HEK293 (cell line): ENCODE measurements around the gene ABCF1.

Source experiments
- CTCF ChIP-seq: fragments of 450-650 bp; formaldehyde crosslinking; IDR thresholded peaks from 2 replicates; pipeline ENCODE4 v1.5.1; 2016; ENCODE audit warnings: missing biosample characterization, missing genetic modification characterization
- GLIS2 ChIP-seq: fragments of 450-650 bp; formaldehyde crosslinking; IDR thresholded peaks from 2 replicates; pipeline ENCODE4 v1.5.1; 2016; ENCODE audit warnings: missing biosample characterization, missing genetic modification characterization
- HOXD13 ChIP-seq: sonication (generic); formaldehyde crosslinking; IDR thresholded peaks from 2 replicates; pipeline ENCODE4 v1.8.0; 2022; ENCODE audit warnings: missing genetic modification reagents, borderline replicate concordance
- TCF7L2 ChIP-seq: IDR thresholded peaks from 2 replicates; pipeline ENCODE4 v1.6.1; 2011; ENCODE audit warnings: low read depth, mild to moderate bottlenecking, inconsistent platforms, low read length, moderate library complexity, borderline replicate concordance
- YY1 ChIP-seq: fragments of 450-650 bp; formaldehyde crosslinking; IDR thresholded peaks from 2 replicates; pipeline ENCODE4 v1.5.1; 2018; ENCODE audit warnings: missing biosample characterization, missing genetic modification characterization
- ZNF140 ChIP-seq: fragments of 450-650 bp; formaldehyde crosslinking; IDR thresholded peaks from 2 replicates; pipeline ENCODE4 v1.5.1; 2016; ENCODE audit warnings: missing biosample characterization, missing genetic modification characterization
- ZNF19 ChIP-seq: fragments of 450-650 bp; formaldehyde crosslinking; IDR thresholded peaks from 2 replicates; pipeline ENCODE4; 2016; ENCODE audit warnings: missing biosample characterization, missing genetic modification characterization, low read depth
- ZNF221 ChIP-seq: fragments of 450-650 bp; formaldehyde crosslinking; IDR thresholded peaks from 2 replicates; pipeline ENCODE4 v1.5.1; 2017; ENCODE audit warnings: missing biosample characterization, missing genetic modification characterization, borderline replicate concordance
- ZNF529 ChIP-seq: fragments of 450-650 bp; formaldehyde crosslinking; IDR thresholded peaks from 2 replicates; pipeline ENCODE4 v1.5.1; 2017; ENCODE audit warnings: missing genetic modification characterization, missing biosample characterization; ENCODE audit not compliant: insufficient replicate concordance
- TF ChIP-seq, protein P1 (sequence below): sonication (generic); formaldehyde crosslinking; IDR thresholded peaks from 2 replicates; pipeline ENCODE4 v1.8.1; 2022; ENCODE audit warnings: mild to moderate bottlenecking, moderate library complexity, missing genetic modification reagents
- TF ChIP-seq, protein P2 (sequence below): fragments of 450-650 bp; formaldehyde crosslinking; IDR thresholded peaks from 2 replicates; pipeline ENCODE4 v1.5.1; 2016; ENCODE audit warnings: missing biosample characterization, missing genetic modification characterization, low read depth
- TF ChIP-seq, protein P3 (sequence below): fragments of 450-650 bp; formaldehyde crosslinking; IDR thresholded peaks from 2 replicates; pipeline ENCODE4 v1.5.1; 2016; ENCODE audit warnings: missing biosample characterization, missing genetic modification characterization

- no peak for TF ChIP-seq CTCF (tag by site-specific recombination)
- TF ChIP-seq GLIS2 (tag by site-specific recombination): no peak
- no peak for TF ChIP-seq ZNF221
- TF ChIP-seq TCF7L2: no peak
- TF ChIP-seq ZNF529: no peak
- no peak for TF ChIP-seq YY1 (tag by site-specific recombination)
- TF ChIP-seq, protein P1, sequence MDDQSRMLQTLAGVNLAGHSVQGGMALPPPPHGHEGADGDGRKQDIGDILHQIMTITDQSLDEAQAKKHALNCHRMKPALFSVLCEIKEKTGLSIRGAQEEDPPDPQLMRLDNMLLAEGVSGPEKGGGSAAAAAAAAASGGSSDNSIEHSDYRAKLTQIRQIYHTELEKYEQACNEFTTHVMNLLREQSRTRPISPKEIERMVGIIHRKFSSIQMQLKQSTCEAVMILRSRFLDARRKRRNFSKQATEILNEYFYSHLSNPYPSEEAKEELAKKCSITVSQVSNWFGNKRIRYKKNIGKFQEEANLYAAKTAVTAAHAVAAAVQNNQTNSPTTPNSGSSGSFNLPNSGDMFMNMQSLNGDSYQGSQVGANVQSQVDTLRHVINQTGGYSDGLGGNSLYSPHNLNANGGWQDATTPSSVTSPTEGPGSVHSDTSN (CRISPR knock-in tag): no peak
- TF ChIP-seq, protein P2, sequence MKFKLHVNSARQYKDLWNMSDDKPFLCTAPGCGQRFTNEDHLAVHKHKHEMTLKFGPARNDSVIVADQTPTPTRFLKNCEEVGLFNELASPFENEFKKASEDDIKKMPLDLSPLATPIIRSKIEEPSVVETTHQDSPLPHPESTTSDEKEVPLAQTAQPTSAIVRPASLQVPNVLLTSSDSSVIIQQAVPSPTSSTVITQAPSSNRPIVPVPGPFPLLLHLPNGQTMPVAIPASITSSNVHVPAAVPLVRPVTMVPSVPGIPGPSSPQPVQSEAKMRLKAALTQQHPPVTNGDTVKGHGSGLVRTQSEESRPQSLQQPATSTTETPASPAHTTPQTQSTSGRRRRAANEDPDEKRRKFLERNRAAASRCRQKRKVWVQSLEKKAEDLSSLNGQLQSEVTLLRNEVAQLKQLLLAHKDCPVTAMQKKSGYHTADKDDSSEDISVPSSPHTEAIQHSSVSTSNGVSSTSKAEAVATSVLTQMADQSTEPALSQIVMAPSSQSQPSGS (tag by site-specific recombination): no peak
- TF ChIP-seq, protein P3, sequence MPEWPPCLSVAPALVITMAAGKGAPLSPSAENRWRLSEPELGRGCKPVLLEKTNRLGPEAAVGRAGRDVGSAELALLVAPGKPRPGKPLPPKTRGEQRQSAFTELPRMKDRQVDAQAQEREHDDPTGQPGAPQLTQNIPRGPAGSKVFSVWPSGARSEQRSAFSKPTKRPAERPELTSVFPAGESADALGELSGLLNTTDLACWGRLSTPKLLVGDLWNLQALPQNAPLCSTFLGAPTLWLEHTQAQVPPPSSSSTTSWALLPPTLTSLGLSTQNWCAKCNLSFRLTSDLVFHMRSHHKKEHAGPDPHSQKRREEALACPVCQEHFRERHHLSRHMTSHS (tag by site-specific recombination): no peak
- TF ChIP-seq ZNF19 (tag by site-specific recombination): no peak
- no peak for TF ChIP-seq HOXD13 (CRISPR knock-in tag)
- no peak for TF ChIP-seq ZNF140 (tag by site-specific recombination)
These were observed 15.5 kb upstream of the ABCF1 start for GRCh38 chr6:30555816-30556065.
